NB4 (cell line): Measurements from ENCODE around the gene SFTPB.

ENCODE experiments used
- CTCF ChIP-seq: IDR thresholded peaks from one replicate; pipeline ENCODE4 v1.5.1; 2012; ENCODE audit warnings: low read depth, low read length
- MYC ChIP-seq: IDR thresholded peaks from 2 replicates; pipeline ENCODE4 v1.6.1; 2011; ENCODE audit warnings: low read depth, low read length
- POLR2A ChIP-seq: IDR thresholded peaks from 2 replicates; pipeline ENCODE4 v1.6.1; 2011; ENCODE audit warnings: mild to moderate bottlenecking; ENCODE audit not compliant: insufficient read length; ENCODE audit errors: extremely low read depth

GRCh38 chr2:85619617-85620016, 48.4 kb downstream of the SFTPB start:
- TF ChIP-seq CTCF (no peak), MYC (no peak), POLR2A (no peak)
